ENCODE data around the gene BRD9.

BRD9 gene

GRCh38 chr5:856531-857425, 35.8 kb downstream of the BRD9 start (continued):
- no peak for TF ChIP-seq ZNF362 (tag by site-specific recombination; IDR thresholded peaks at IDR 0.05)
- TF ChIP-seq ZNF169 (tag by site-specific recombination; IDR thresholded peaks at IDR 0.05), result no peak
- no peak for TF ChIP-seq ZEB2 (tag by site-specific recombination; IDR thresholded peaks at IDR 0.05)
- TF ChIP-seq OSR2 (tag by site-specific recombination; IDR thresholded peaks at IDR 0.05), result no peak
- no peak for TF ChIP-seq ZNF623 (tag by site-specific recombination; IDR thresholded peaks at IDR 0.05)
- TF ChIP-seq ZNF274 (IDR thresholded peaks at IDR 0.05; ENCODE audit: low read length), result no peak
- TF ChIP-seq ZNF274 (tag by site-specific recombination; IDR thresholded peaks at IDR 0.05; ENCODE audit: borderline replicate concordance), result 0 out of 2 replicates have a peak, but pooled peaks have one; percentile 13
- TF ChIP-seq ZNF280C (tag by site-specific recombination; IDR thresholded peaks at IDR 0.05), result peak; percentile 52; the same call in 1 of the 2 replicates
- TF ChIP-seq ZNF155 (tag by site-specific recombination; IDR thresholded peaks at IDR 0.05), result no peak
- no peak for TF ChIP-seq ZNF202 (tag by site-specific recombination; IDR thresholded peaks at IDR 0.05; ENCODE audit: borderline replicate concordance)
- TF ChIP-seq ATF2 (tag by site-specific recombination; IDR thresholded peaks at IDR 0.05; ENCODE audit: low read depth), result no peak
- no peak for TF ChIP-seq ZNF404 (tag by site-specific recombination; IDR thresholded peaks at IDR 0.05)
- no peak for TF ChIP-seq ZNF514 (tag by site-specific recombination; IDR thresholded peaks at IDR 0.05)
- no peak for TF ChIP-seq ZNF350 (tag by site-specific recombination; IDR thresholded peaks at IDR 0.05)
- TF ChIP-seq ZBTB26 (tag by site-specific recombination; optimal IDR thresholded peaks at IDR 0.05), result peak; percentile 13
- TF ChIP-seq ZBTB1 (tag by site-specific recombination; IDR thresholded peaks at IDR 0.05), result 0 out of 2 replicates have a peak, but pooled peaks have one; percentile 7
- TF ChIP-seq ZNF433 (tag by site-specific recombination; IDR thresholded peaks at IDR 0.05; ENCODE audit: low read depth), result no peak
- no peak for TF ChIP-seq ZNF112 (tag by site-specific recombination; IDR thresholded peaks at IDR 0.05)
- peak; percentile 55; the same call in 1 of the 2 replicates for TF ChIP-seq ZNF239 (tag by site-specific recombination; IDR thresholded peaks at IDR 0.05)
- no peak for TF ChIP-seq ZNF548 (tag by site-specific recombination; IDR thresholded peaks at IDR 0.05)
- no peak for TF ChIP-seq ZNF558 (tag by site-specific recombination; IDR thresholded peaks at IDR 0.05)
- TF ChIP-seq ZNF2 (tag by site-specific recombination; IDR thresholded peaks at IDR 0.05), result no peak
- peak; percentile 28; the same call in 1 of the 2 replicates for TF ChIP-seq SCRT1 (tag by site-specific recombination; IDR thresholded peaks at IDR 0.05; ENCODE audit: borderline replicate concordance)
- no peak for TF ChIP-seq ZNF626 (tag by site-specific recombination; IDR thresholded peaks at IDR 0.05)
- TF ChIP-seq ZNF146 (tag by site-specific recombination; IDR thresholded peaks at IDR 0.05), result no peak
- TF ChIP-seq ZNF530 (tag by site-specific recombination; IDR thresholded peaks at IDR 0.05; ENCODE audit: low read depth), result no peak
- no peak for TF ChIP-seq ZNF560 (tag by site-specific recombination; IDR thresholded peaks at IDR 0.05; ENCODE audit: borderline replicate concordance)
- TF ChIP-seq SP3 (tag by site-specific recombination; IDR thresholded peaks at IDR 0.05), result no peak
- TF ChIP-seq ZBTB20 (tag by site-specific recombination; IDR thresholded peaks at IDR 0.05), result no peak
- TF ChIP-seq ZBTB6 (tag by site-specific recombination; IDR thresholded peaks at IDR 0.05), result no peak
- TF ChIP-seq BCL11A (tag by site-specific recombination; IDR thresholded peaks at IDR 0.05; ENCODE audit: low read depth), result no peak
